PC-3 (cell line): ENCODE data around the gene PRDM8. TPM values are rescaled to one million over a fixed set of nuclear protein-coding genes. Genes with fewer than 3 reads are reported as not detected.

Experiments used
- ATAC-seq: fragments of 200-7000 bp; cut with Tn5 transposase; 2 replicates; pipeline ENCODE4 v1.9.1; 2020; ENCODE audit warnings: mild to moderate bottlenecking, moderate library complexity
- BruUV-seq: library from RNA; stranded (reverse); fragments of 400-500 nt; replicated peaks from 2 replicates; lab custom pipeline; 2021; lab: Mats Ljungman, UMichigan
- CTCF ChIA-PET: fragments of 300-600 bp; sonication (Branson Sonifier 250); formaldehyde crosslinking; loops from one replicate; lab custom pipeline; 2022; ENCODE audit warnings: antibody characterized with exemption; lab: Charles Lee
- POLR2A ChIA-PET: fragments of 300-600 bp; sonication (Branson Sonifier 250); formaldehyde crosslinking; loops from one replicate; lab custom pipeline; 2022; ENCODE audit warnings: antibody characterized with exemption; ENCODE audit not compliant: unreplicated experiment; lab: Charles Lee
- DNase-seq: peaks from one replicate; pipeline ENCODE4 v3.0.0-alpha.2; 2015
- H2AFZ ChIP-seq: fragments of 300-600 bp; sonication (generic); 2 replicates; pipeline ENCODE4 v1.6.0; 2016; ENCODE audit warnings: antibody characterized with exemption, low read length
- H3F3A ChIP-seq: fragments of 300-600 bp; sonication (generic); one replicate; pipeline ENCODE4 v1.6.0; 2017; ENCODE audit warnings: antibody characterized with exemption, low read length, control low read depth, mild to moderate bottlenecking; ENCODE audit not compliant: unreplicated experiment
- H3K27ac ChIP-seq: fragments of 300-600 bp; sonication (generic); 2 replicates; pipeline ENCODE4 v1.5.1; 2016; ENCODE audit warnings: mild to moderate bottlenecking, low read length
- H3K27me3 ChIP-seq: fragments of 300-600 bp; sonication (generic); 2 replicates; pipeline ENCODE4 v1.6.1; 2016; ENCODE audit warnings: low read length, mixed read lengths
- H3K36me3 ChIP-seq: fragments of 300-600 bp; sonication (generic); 2 replicates; pipeline ENCODE4 v1.6.1; 2016; ENCODE audit warnings: low read depth, mixed run types, low read length, mixed read lengths
- H3K4me1 ChIP-seq: fragments of 300-600 bp; sonication (generic); 2 replicates; pipeline ENCODE4 v1.5.1; 2016; ENCODE audit warnings: low read length; ENCODE audit not compliant: insufficient read depth
- H3K4me2 ChIP-seq: fragments of 300-600 bp; sonication (generic); 2 replicates; pipeline ENCODE4 v1.6.0; 2016; ENCODE audit warnings: low read length
- H3K4me3 ChIP-seq: fragments of 300-600 bp; sonication (generic); 2 replicates; pipeline ENCODE4 v1.5.1; 2016; ENCODE audit warnings: mild to moderate bottlenecking, low read length, mixed read lengths
- H3K79me2 ChIP-seq: fragments of 300-600 bp; sonication (generic); 2 replicates; pipeline ENCODE4 v1.6.1; 2017; ENCODE audit warnings: low read length, mixed read lengths
- H3K9ac ChIP-seq: fragments of 300-600 bp; sonication (generic); 2 replicates; pipeline ENCODE4 v1.6.0; 2016; ENCODE audit warnings: mild to moderate bottlenecking, low read length
- H3K9me2 ChIP-seq: fragments of 300-600 bp; sonication (generic); replicated peaks from 2 replicates; pipeline ENCODE4 v1.6.1; 2016; ENCODE audit warnings: mixed run types, low read length, mixed read lengths
- H3K9me3 ChIP-seq: fragments of 300-600 bp; sonication (generic); 2 replicates; pipeline ENCODE4 v1.6.1; 2016; ENCODE audit warnings: low read length, mixed read lengths
- H4K20me1 ChIP-seq: fragments of 300-600 bp; sonication (generic); 2 replicates; pipeline ENCODE4 v1.6.1; 2016; ENCODE audit warnings: low read length, mixed read lengths
- EZH2 ChIP-seq: fragments of 300-600 bp; sonication (generic); IDR thresholded peaks from one replicate; pipeline ENCODE4 v1.6.1; 2017; ENCODE audit warnings: antibody characterized with exemption, mild to moderate bottlenecking, low read length; ENCODE audit not compliant: unreplicated experiment
- EZH2phosphoT487 ChIP-seq: fragments of 300-600 bp; sonication (generic); IDR thresholded peaks from 2 replicates; pipeline ENCODE4 v1.6.1; 2018; ENCODE audit warnings: mild to moderate bottlenecking, antibody characterized with exemption, low read length, borderline replicate concordance
- intact Hi-C: fragments of 100-400 bp; cut with micrococcal nuclease; formaldehyde crosslinking; loops from 2 replicates; pipeline ENCODE4 v1.9.0; 2023
- total RNA-seq: library from RNA; depleted of rRNA; stranded (reverse); fragments of >200 nt; gene quantifications from 2 replicates; pipeline ENCODE4 v1.2.3, GENCODE V29; 2014
- TF ChIP-seq, protein P1 (sequence below): fragments of 300-600 bp; sonication (generic); conservative IDR thresholded peaks from 2 replicates; pipeline ENCODE4 v1.5.1; 2017; ENCODE audit warnings: antibody characterized with exemption, low read depth, mild to moderate bottlenecking, low read length

Gene PRDM8
- total RNA-seq, 1 experiment from 2014 or later: 8.9 TPM

DNA sequence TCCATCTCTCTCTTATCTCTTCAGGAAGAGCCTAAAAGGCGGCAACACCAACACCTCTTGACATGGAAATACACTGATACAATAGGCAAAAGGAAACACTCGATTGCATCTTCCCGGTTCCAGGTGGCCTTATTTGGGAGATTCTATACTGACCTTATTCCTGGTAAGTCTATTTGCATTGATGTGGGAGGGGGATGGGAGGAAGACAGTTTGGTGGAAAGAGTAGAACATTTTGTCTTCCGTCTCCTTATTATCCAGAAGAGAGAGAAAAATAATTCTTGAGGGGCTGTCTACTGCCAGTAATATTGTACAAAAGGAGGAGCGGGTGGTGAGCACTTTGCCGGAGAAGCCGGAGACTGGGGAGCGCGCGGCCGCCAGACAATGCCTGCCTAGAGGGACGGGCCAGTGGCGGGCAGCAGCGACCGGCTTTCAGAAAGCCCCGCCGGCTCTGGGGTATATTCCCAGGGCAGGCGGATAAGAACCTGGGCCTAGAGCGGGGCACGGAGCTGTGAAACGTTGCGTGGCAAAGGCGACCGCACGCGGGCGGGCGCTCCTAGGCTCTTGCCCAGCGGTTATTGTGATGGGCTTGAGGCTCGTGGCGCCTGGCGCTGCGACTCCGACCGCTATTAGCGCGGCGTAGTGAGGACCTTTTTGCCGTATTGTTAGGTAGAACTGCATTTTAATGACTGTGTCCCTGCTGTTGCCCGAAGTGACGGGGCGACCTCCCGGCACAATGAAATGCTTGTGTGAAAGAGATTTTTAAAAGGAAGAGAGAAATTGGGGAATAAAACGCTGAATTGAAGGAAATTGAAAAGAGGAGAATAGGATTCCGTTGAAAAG lies 518 bp downstream of the PRDM8 start:
- no peak for DNase-seq
- Histone ChIP-seq H3K9ac (no peak overlapping the region), H3K9me2 (no peaks in the 10 kb centered on the region), H4K20me1 (no peaks in the 10 kb centered on the region), H3K79me2 (no peaks in the 10 kb centered on the region), H3K9me3 (no peaks in the 10 kb centered on the region), H3K27me3 (no peaks in the 10 kb centered on the region), H3K4me2 (peak overlapping the region; percentile 48), H3K4me3 (peak overlapping the region; percentile 46), H3K36me3 (no peaks in the 10 kb centered on the region), H3K4me1 (peaks cover 7% of the 10 kb centered on the region), H3F3A (no peaks in the 10 kb centered on the region), H3K27ac (no peak overlapping the region), H2AFZ (no peak overlapping the region; the same call in 1 of the 2 replicates)
- TSS peak; percentile 33 for BruUV-seq
- CTCF ChIA-PET: no interaction called here
- ATAC-seq: peak; percentile 9; the same call in 1 of the 2 replicates
- POLR2A ChIA-PET: no interaction called here
- intact Hi-C loops: no loop called here
- TF ChIP-seq, protein P1, sequence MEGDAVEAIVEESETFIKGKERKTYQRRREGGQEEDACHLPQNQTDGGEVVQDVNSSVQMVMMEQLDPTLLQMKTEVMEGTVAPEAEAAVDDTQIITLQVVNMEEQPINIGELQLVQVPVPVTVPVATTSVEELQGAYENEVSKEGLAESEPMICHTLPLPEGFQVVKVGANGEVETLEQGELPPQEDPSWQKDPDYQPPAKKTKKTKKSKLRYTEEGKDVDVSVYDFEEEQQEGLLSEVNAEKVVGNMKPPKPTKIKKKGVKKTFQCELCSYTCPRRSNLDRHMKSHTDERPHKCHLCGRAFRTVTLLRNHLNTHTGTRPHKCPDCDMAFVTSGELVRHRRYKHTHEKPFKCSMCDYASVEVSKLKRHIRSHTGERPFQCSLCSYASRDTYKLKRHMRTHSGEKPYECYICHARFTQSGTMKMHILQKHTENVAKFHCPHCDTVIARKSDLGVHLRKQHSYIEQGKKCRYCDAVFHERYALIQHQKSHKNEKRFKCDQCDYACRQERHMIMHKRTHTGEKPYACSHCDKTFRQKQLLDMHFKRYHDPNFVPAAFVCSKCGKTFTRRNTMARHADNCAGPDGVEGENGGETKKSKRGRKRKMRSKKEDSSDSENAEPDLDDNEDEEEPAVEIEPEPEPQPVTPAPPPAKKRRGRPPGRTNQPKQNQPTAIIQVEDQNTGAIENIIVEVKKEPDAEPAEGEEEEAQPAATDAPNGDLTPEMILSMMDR: no peak
- no peak for TF ChIP-seq EZH2
- no peak for TF ChIP-seq EZH2phosphoT487

DNA sequence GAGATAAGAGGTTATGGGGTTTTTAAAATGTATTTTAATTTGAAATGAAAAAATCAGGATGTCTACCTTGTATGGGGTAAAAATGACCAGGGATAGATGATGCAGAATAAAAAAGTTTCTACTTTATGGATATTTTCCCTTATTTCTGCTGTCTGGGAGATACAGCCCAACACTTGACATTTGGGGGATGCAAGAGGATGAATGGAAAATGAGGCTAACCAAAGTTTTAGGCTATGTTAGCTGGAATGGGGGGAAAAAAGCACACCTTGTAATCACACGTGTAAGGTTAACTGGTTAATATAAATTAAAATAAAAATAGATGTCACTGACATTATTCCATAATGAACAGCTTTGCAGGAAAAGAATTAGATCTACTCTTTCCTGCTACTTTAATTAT lies 1.1 kb downstream of the PRDM8 start:
- peak overlapping the region; percentile 46; the same call in 1 of the 2 replicates for H3K4me3 ChIP-seq
- H3K27ac ChIP-seq: no peak overlapping the region
- peak overlapping the region; percentile 48 for H3K4me2 ChIP-seq
- H3K9me2 ChIP-seq: no peaks in the 10 kb centered on the region
- ATAC-seq (no peak), DNase-seq (no peak)
- H3F3A ChIP-seq: no peaks in the 10 kb centered on the region
- peaks cover 2% of the 10 kb centered on the region for H3K4me1 ChIP-seq
- no peaks in the 10 kb centered on the region for H3K27me3 ChIP-seq
- TF ChIP-seq, protein P1: no peak
- no peak for TF ChIP-seq EZH2
- no peak for TF ChIP-seq EZH2phosphoT487
- H3K36me3 ChIP-seq: no peaks in the 10 kb centered on the region
- no peaks in the 10 kb centered on the region for H4K20me1 ChIP-seq
- H3K9me3 ChIP-seq: no peaks in the 10 kb centered on the region
- ChIA-PET CTCF (no interaction called here), POLR2A (no interaction called here)
- H3K9ac ChIP-seq: no peak overlapping the region
- H3K79me2 ChIP-seq: no peaks in the 10 kb centered on the region
- intact Hi-C loops: no loop called here
- no peak overlapping the region for H2AFZ ChIP-seq
- no TSS peak for BruUV-seq

DNA sequence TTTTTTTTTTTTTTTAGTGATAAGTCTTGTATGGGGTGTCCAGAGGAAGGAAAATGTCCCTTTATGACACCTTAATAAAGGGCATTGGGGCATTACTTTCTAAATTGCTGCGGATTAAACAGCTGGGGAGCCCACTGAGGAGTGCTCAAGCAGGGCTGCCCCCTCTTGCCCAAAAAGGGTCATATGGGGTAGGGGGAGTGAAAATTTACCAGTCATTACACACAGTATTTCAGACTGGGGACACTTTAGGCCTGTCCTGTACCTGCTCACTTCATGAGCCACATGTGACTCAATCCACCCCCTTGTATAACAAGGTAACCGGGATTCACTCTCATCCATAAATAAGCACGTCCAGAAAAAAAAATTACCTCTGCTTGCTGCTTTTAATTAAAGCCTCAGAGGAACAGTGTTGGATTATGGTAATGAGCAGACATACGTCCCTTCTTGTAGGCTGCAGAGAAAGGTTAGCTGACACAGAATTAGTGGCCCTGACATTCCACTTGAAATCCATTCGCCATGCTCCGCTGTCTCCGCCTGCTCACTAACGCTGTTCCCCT lies 1.8 kb downstream of the PRDM8 start:
- H3K4me1 ChIP-seq: no peaks in the 10 kb centered on the region
- H3K27ac ChIP-seq: no peak overlapping the region
- H3K36me3 ChIP-seq: no peaks in the 10 kb centered on the region
- TF ChIP-seq EZH2phosphoT487: no peak
- TF ChIP-seq EZH2: no peak
- TF ChIP-seq, protein P1: no peak
- no peaks in the 10 kb centered on the region for H3K27me3 ChIP-seq
- no peak for DNase-seq
- BruUV-seq: no TSS peak
- H3F3A ChIP-seq: no peaks in the 10 kb centered on the region
- intact Hi-C loops: no loop called here
- H2AFZ ChIP-seq: no peak overlapping the region
- no peaks in the 10 kb centered on the region for H3K9me3 ChIP-seq
- no peaks in the 10 kb centered on the region for H3K9me2 ChIP-seq
- CTCF ChIA-PET: no interaction called here
- no peak overlapping the region for H3K9ac ChIP-seq
- no peak overlapping the region for H3K4me3 ChIP-seq
- ATAC-seq: no peak
- no peak overlapping the region for H3K4me2 ChIP-seq
- POLR2A ChIA-PET: no interaction called here
- no peaks in the 10 kb centered on the region for H4K20me1 ChIP-seq
- H3K79me2 ChIP-seq: no peaks in the 10 kb centered on the region
